GM19025 (cell line): ENCODE results near the gene NRG3.

ENCODE experiments used
- ATAC-seq: cut with Tn5 transposase; IDR thresholded peaks from one replicate; pipeline ENCODE4 v1.9.1; 2021; ENCODE audit warnings: mild to moderate bottlenecking, low read depth, moderate library complexity; ENCODE audit not compliant: unreplicated experiment

The NRG3 gene

GRCh38 chr10:82194419-82194818 lies 319.4 kb downstream of the NRG3 start:
- no peak for ATAC-seq

GRCh38 chr10:82206831-82207230 lies 331.8 kb downstream of the NRG3 start:
- ATAC-seq, result no peak

GRCh38 chr10:82208726-82209125 lies 333.7 kb downstream of the NRG3 start:
- no peak for ATAC-seq

- no peak for ATAC-seq
Observed at GRCh38 chr10:82210331-82210730, 335.3 kb downstream of the NRG3 start.

- no peak for ATAC-seq
Observed at GRCh38 chr10:82211346-82211745, 336.4 kb downstream of the NRG3 start.

- no peak for ATAC-seq
Observed at GRCh38 chr10:82212753-82213152, 337.8 kb downstream of the NRG3 start.

GRCh38 chr10:82213784-82214183 lies 338.8 kb downstream of the NRG3 start:
- ATAC-seq, result no peak

- no peak for ATAC-seq
Observed at GRCh38 chr10:82221056-82221455, 346.1 kb downstream of the NRG3 start.

GRCh38 chr10:82221601-82222149 lies 346.7 kb downstream of the NRG3 start:
- no peak for ATAC-seq

GRCh38 chr10:82228701-82229100 lies 353.7 kb downstream of the NRG3 start:
- ATAC-seq, result no peak

GRCh38 chr10:82234173-82234572 lies 359.2 kb downstream of the NRG3 start:
- no peak for ATAC-seq

GRCh38 chr10:82236084-82236731 lies 361.2 kb downstream of the NRG3 start:
- no peak for ATAC-seq

- ATAC-seq, result no peak
Observed at GRCh38 chr10:82238291-82238690, 363.3 kb downstream of the NRG3 start.

GRCh38 chr10:82240408-82240807 lies 365.4 kb downstream of the NRG3 start:
- no peak for ATAC-seq

- ATAC-seq, result no peak
Observed at GRCh38 chr10:82242778-82243177, 367.8 kb downstream of the NRG3 start.

- no peak for ATAC-seq
Observed at GRCh38 chr10:82245157-82245556, 370.2 kb downstream of the NRG3 start.

- ATAC-seq, result no peak
Observed at GRCh38 chr10:82245906-82246560, 371.0 kb downstream of the NRG3 start.

GRCh38 chr10:82249141-82249540 lies 374.1 kb downstream of the NRG3 start:
- ATAC-seq, result no peak

GRCh38 chr10:82251222-82251906 lies 376.4 kb downstream of the NRG3 start:
- no peak for ATAC-seq

GRCh38 chr10:82252081-82252480 lies 377.1 kb downstream of the NRG3 start:
- ATAC-seq, result no peak

- no peak for ATAC-seq
Observed at GRCh38 chr10:82254237-82254636, 379.2 kb downstream of the NRG3 start.
